PC-9 (cell line): Measurements from ENCODE around the gene LMF1. TPM values are rescaled to one million over a fixed set of nuclear protein-coding genes. Genes with fewer than 3 reads are reported as not detected.

Experiments
- BruUV-seq: library from RNA; stranded (reverse); fragments of 400-500 nt; replicated peaks from 2 replicates; lab custom pipeline; 2021; lab: Mats Ljungman, UMichigan
- CTCF ChIA-PET: fragments of 300-600 bp; sonication (Branson Sonifier 250); formaldehyde crosslinking; loops from one replicate; lab custom pipeline; 2022; ENCODE audit warnings: antibody characterized with exemption; lab: Charles Lee
- POLR2A ChIA-PET: fragments of 300-600 bp; sonication (Branson Sonifier 250); formaldehyde crosslinking; loops from one replicate; lab custom pipeline; 2022; ENCODE audit warnings: antibody characterized with exemption; ENCODE audit not compliant: unreplicated experiment; lab: Charles Lee
- DNase-seq, 2 experiments: peaks; one replicate each; pipeline versions ENCODE4 v3.0.0 to v3.0.0-alpha.2; 2015 to 2022; ENCODE audit warnings: mixed read lengths in 1 of 2
- H2AFZ ChIP-seq: fragments of 200-600 bp; sonication (generic); 2 replicates; pipeline ENCODE4 v1.8.1; 2017; ENCODE audit warnings: antibody characterized with exemption
- H3F3A ChIP-seq: fragments of 200-600 bp; sonication (generic); 2 replicates; pipeline ENCODE4 v1.8.1; 2017; ENCODE audit warnings: antibody characterized with exemption, mild to moderate bottlenecking, low read depth; ENCODE audit not compliant: insufficient read depth
- H3K27ac ChIP-seq: fragments of 200-600 bp; sonication (generic); 2 replicates; pipeline ENCODE4 v1.6.1; 2016; ENCODE audit warnings: mixed run types
- H3K27me3 ChIP-seq: fragments of 200-600 bp; sonication (generic); 2 replicates; pipeline ENCODE4 v1.6.1; 2016; ENCODE audit warnings: low read depth, mixed run types; ENCODE audit not compliant: insufficient read depth
- H3K36me3 ChIP-seq: fragments of 200-600 bp; sonication (generic); 2 replicates; pipeline ENCODE4 v1.6.1; 2016; ENCODE audit warnings: low read depth, mixed run types
- H3K4me1 ChIP-seq: fragments of 200-600 bp; sonication (generic); replicated peaks from 2 replicates; pipeline ENCODE4 v1.6.1; 2016; ENCODE audit warnings: mixed run types; ENCODE audit not compliant: insufficient read depth
- H3K4me2 ChIP-seq: fragments of 200-600 bp; sonication (generic); 2 replicates; pipeline ENCODE4 v1.6.1; 2017; ENCODE audit warnings: mixed run types
- H3K4me3 ChIP-seq: fragments of 200-600 bp; sonication (generic); 2 replicates; pipeline ENCODE4 v1.6.1; 2016; ENCODE audit warnings: mixed run types
- H3K79me2 ChIP-seq: fragments of 200-600 bp; sonication (generic); 2 replicates; pipeline ENCODE4 v1.6.1; 2017; ENCODE audit warnings: low read depth, mixed run types
- H3K9me2 ChIP-seq: fragments of 200-600 bp; sonication (generic); 2 replicates; pipeline ENCODE4 v1.8.1; 2017; ENCODE audit warnings: mild to moderate bottlenecking; ENCODE audit not compliant: insufficient read depth
- H3K9me3 ChIP-seq: fragments of 200-600 bp; sonication (generic); 2 replicates; pipeline ENCODE4 v1.8.1; 2016; ENCODE audit warnings: low read depth; ENCODE audit not compliant: insufficient read depth
- H4K20me1 ChIP-seq: fragments of 200-600 bp; sonication (generic); 2 replicates; pipeline ENCODE4 v1.8.1; 2017; ENCODE audit not compliant: insufficient read depth
- EZH2 ChIP-seq: fragments of 200-600 bp; sonication (generic); IDR thresholded peaks from 2 replicates; pipeline ENCODE4 v1.8.0; 2017; ENCODE audit warnings: antibody characterized with exemption, low read depth
- intact Hi-C: fragments of 100-400 bp; cut with micrococcal nuclease; formaldehyde crosslinking; loops from one replicate; pipeline ENCODE4 v1.10.0; 2022; ENCODE audit not compliant: unreplicated experiment
- total RNA-seq: library from RNA; stranded (reverse); gene quantifications from 2 replicates; pipeline ENCODE4 v1.2.3, GENCODE V29; 2021
- TF ChIP-seq, protein P1 (sequence below): fragments of 200-600 bp; sonication (generic); conservative IDR thresholded peaks from 2 replicates; pipeline ENCODE4 v1.6.1; 2017; ENCODE audit warnings: mixed run types, antibody characterized with exemption, mild to moderate bottlenecking, moderate library complexity

The LMF1 gene
- total RNA-seq, 1 experiment from 2014 or later: 31.3 TPM

DNA sequence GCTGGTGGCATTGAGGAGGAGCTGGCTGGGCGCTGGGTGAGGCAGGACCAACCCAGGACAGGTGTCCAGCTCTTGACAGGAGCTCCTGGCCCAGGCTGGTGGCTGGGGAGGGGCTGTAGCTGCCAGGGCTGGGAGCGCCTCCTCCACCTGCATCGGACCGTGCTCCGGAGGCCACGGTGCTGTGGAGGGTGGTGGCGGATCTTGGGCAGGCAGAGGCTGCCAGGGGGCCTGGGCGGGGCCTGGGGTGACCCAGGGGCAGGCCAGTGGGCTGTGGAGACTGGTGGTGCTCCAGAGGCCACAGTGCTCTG lies 42.8 kb upstream of the LMF1 start:
- Histone ChIP-seq H3K4me2 (no peak overlapping the region), H2AFZ (no peak overlapping the region), H3K36me3 (no peaks in the 10 kb centered on the region), H3K9me3 (no peaks in the 10 kb centered on the region), H3K4me3 (no peak overlapping the region), H4K20me1 (no peaks in the 10 kb centered on the region; the same call in 1 of the 2 replicates), H3K4me1 (no peaks in the 10 kb centered on the region), H3K27ac (no peak overlapping the region), H3F3A (no peaks in the 10 kb centered on the region), H3K9me2 (no peaks in the 10 kb centered on the region), H3K27me3 (peaks cover 66% of the 10 kb centered on the region), H3K79me2 (no peaks in the 10 kb centered on the region)
- TF ChIP-seq, protein P1, sequence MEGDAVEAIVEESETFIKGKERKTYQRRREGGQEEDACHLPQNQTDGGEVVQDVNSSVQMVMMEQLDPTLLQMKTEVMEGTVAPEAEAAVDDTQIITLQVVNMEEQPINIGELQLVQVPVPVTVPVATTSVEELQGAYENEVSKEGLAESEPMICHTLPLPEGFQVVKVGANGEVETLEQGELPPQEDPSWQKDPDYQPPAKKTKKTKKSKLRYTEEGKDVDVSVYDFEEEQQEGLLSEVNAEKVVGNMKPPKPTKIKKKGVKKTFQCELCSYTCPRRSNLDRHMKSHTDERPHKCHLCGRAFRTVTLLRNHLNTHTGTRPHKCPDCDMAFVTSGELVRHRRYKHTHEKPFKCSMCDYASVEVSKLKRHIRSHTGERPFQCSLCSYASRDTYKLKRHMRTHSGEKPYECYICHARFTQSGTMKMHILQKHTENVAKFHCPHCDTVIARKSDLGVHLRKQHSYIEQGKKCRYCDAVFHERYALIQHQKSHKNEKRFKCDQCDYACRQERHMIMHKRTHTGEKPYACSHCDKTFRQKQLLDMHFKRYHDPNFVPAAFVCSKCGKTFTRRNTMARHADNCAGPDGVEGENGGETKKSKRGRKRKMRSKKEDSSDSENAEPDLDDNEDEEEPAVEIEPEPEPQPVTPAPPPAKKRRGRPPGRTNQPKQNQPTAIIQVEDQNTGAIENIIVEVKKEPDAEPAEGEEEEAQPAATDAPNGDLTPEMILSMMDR: no peak
- TF ChIP-seq EZH2: no peak
- intact Hi-C loops: no loop called here
- POLR2A ChIA-PET: no interaction called here
- CTCF ChIA-PET: interaction anchor here (0.6 kb wide), 1 partner anchor 207 kb away, joined by 3 read pairs; no protein-coding TSS in a partner anchor
- no TSS peak for BruUV-seq
- no peak for DNase-seq

DNA sequence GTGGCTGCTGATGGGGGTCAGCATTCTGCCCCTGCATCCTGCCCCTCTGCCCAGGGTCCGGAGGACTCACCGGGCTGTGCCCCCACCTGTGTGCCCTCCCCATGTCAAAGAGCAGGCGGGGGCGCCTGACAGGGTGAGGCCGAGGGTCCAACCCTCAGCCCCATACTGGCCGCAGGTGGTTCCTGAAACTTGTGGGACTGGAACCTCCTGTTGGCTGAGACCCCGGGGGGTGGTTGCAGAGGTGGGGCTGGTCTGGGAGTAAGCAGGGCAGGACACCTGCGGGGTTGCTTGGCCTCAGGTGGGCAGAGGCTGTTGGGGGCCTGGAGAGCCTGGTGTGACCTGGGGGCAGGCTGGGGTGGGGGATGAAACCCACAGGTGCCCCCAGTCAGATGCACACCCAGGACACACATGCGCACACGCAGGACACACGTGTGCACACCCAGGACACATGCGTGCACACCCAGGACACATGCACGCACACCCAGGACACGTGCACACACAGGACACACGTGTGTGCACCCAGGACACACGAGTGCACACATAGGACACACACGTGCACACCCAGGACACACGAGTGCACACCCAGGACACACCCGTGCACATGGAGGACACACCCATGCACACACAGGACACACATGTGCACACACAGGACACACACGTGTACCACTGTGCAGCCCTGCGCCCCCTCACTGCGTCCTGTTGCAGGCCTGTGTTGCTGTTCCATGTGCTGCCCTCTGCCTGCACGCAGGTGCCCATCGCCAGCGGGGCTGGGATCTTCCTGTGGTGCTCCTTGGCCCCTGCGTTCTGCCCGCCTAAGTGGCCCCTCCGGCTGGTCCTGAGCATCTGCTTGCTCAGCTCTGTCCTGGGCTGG lies 42.2 kb upstream of the LMF1 start:
- TF ChIP-seq EZH2: no peak
- TF ChIP-seq, protein P1: no peak
- Histone ChIP-seq H3K9me3 (no peaks in the 10 kb centered on the region), H3K36me3 (no peaks in the 10 kb centered on the region), H4K20me1 (no peaks in the 10 kb centered on the region; the same call in 1 of the 2 replicates), H3K4me1 (peaks cover 2% of the 10 kb centered on the region; the same call in 1 of the 2 replicates), H3K27me3 (peaks cover 62% of the 10 kb centered on the region), H3F3A (0 out of 2 replicates have a peak, but pooled peaks cover 1% of the 10 kb centered on the region), H3K4me3 (no peak overlapping the region), H3K4me2 (no peak overlapping the region), H3K9me2 (no peaks in the 10 kb centered on the region), H2AFZ (no peak overlapping the region), H3K79me2 (no peaks in the 10 kb centered on the region), H3K27ac (no peak overlapping the region)
- CTCF ChIA-PET: no interaction called here
- DNase-seq: no peak
- POLR2A ChIA-PET: no interaction called here
- BruUV-seq: no TSS peak
- intact Hi-C loops: no loop called here

DNA sequence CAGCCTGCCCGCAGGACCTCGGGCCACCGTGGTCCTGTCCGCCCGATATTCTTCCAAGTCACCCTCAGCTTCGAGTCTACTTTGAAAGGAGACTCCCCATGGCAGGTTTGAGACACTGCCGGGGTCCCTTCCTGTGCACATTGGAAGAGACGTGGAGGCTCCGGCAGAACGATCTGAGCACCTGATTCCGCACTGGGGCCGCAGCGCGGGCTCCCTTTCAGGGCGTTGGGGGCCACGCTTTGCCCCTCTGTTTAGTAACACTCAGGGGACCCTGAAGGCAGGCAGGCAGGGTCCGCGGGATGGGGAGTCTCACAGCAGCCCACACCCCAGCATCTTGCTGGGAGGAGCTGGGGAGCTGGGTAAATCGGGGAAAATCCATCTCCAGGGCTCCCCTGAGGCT lies 41.4 kb upstream of the LMF1 start:
- no peak overlapping the region for H3K4me2 ChIP-seq
- H3K9me2 ChIP-seq: no peaks in the 10 kb centered on the region
- peaks cover 10% of the 10 kb centered on the region for H3K4me1 ChIP-seq
- no peaks in the 10 kb centered on the region; the same call in 1 of the 2 replicates for H4K20me1 ChIP-seq
- H3K27ac ChIP-seq: no peak overlapping the region
- no peak for DNase-seq
- no peak overlapping the region for H3K4me3 ChIP-seq
- intact Hi-C loops: no loop called here
- peaks cover 61% of the 10 kb centered on the region for H3K27me3 ChIP-seq
- H3K79me2 ChIP-seq: no peaks in the 10 kb centered on the region
- TF ChIP-seq EZH2: no peak
- TF ChIP-seq, protein P1: no peak
- no peaks in the 10 kb centered on the region for H3K9me3 ChIP-seq
- ChIA-PET POLR2A (no interaction called here), CTCF (no interaction called here)
- no peak overlapping the region for H2AFZ ChIP-seq
- no TSS peak for BruUV-seq
- no peaks in the 10 kb centered on the region for H3K36me3 ChIP-seq
- 0 out of 2 replicates have a peak, but pooled peaks cover 6% of the 10 kb centered on the region for H3F3A ChIP-seq
